PFSK-1 (cell line): ENCODE measurements around the gene CDC45.
A peak's percentile ranks its signal among the peaks of the same experiment; 100 is the strongest.

Experiments
- FOXP2 ChIP-seq: optimal IDR thresholded peaks from 2 replicates; pipeline ENCODE3; 2011; ENCODE audit warnings: borderline replicate concordance, control low read depth, inconsistent platforms; ENCODE audit not compliant: insufficient read depth; ENCODE audit errors: extremely low read length, extremely low read depth
- POLR2AphosphoS5 ChIP-seq: IDR thresholded peaks from 2 replicates; pipeline ENCODE4 v1.6.1; 2012; ENCODE audit warnings: low read depth, mild to moderate bottlenecking, control low read depth, low read length, moderate library complexity
- REST ChIP-seq, 2 experiments: IDR thresholded peaks; 2 replicates each; pipeline versions ENCODE4 v1.6.1 to v1.8.0; 2011 to 2012; ENCODE audit warnings: low read depth in 2 of 2, low read length in 2 of 2, control low read depth in 1 of 2, inconsistent platforms in 1 of 2, mild to moderate bottlenecking in 1 of 2, moderate library complexity in 1 of 2; ENCODE audit not compliant: insufficient read depth in 1 of 2
- SIN3A ChIP-seq: IDR thresholded peaks from 2 replicates; pipeline ENCODE4 v1.6.1; 2012; ENCODE audit warnings: mild to moderate bottlenecking, low read length, moderate library complexity, borderline replicate concordance; ENCODE audit not compliant: insufficient read depth
- TAF1 ChIP-seq: IDR thresholded peaks from 2 replicates; pipeline ENCODE4 v1.6.1; 2012; ENCODE audit warnings: low read length, control low read depth, borderline replicate concordance; ENCODE audit not compliant: insufficient read depth

CDC45 gene

DNA sequence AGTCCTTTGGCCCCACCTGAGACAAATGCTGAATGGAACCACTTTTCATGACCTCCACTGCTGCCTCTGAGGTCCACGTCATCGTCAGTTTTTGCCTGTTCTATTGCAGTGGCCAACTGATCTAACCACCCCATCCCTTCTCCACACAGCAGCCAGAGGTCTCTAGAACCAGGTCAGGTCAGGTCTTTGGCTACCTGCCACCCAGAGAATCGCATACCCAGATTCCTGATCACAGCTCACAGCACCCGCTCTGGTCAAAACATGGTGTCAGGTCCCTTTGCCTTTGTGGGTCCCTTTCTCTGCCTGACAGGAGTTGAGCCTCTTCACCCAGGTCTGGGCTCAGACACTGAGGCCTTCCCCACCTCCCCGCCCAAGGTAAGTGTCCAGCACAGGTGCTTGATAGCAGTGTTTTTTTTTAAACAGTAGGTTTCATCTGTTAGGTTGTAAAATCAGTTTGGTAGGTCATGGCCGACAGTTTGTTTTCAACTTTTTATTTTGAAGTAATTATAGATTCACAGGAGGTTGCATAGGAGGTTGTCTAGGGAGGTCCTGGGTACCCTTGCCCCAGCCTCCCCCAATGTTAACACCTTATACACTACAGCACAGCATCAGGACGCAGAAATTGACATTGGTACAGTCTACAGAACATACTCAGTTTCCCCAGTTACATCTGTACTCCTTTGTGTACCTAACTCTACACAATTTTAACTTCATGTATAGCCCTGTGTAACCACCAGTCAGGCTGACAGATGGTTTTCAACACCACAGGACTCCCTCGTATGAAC is 39.1 kb upstream of the CDC45 start:
- no peak for TF ChIP-seq FOXP2
- TF ChIP-seq POLR2AphosphoS5, result no peak
- TF ChIP-seq SIN3A, result no peak
- no peak for TF ChIP-seq REST (IDR thresholded peaks at IDR 0.05; ENCODE audit: insufficient read depth in 1 of 2, low read depth in 2 of 2, low read length in 2 of 2)
- no peak for TF ChIP-seq TAF1

DNA sequence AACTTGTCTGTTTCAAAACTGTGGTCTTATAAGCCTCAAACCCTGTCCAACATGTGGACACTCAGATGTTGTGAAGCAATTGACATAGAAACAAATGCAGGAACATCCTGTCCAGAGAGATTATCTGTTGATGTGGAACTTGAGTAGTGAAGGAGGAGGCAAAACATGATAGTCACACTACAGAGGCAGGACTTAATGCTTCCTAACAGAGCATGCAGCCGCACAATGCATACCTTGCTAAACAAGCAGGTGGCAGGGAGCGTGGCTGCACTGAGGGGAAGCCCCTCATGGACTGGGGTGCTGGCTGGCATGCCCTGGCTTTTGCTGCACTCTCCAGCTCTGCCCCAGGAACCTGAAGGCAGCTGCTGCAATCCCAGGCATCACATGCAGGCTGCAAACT is 37.6 kb upstream of the CDC45 start:
- TF ChIP-seq TAF1, result no peak
- TF ChIP-seq SIN3A, result no peak
- TF ChIP-seq REST (IDR thresholded peaks at IDR 0.05; ENCODE audit: insufficient read depth in 1 of 2, low read depth in 2 of 2, low read length in 2 of 2), result no peak
- TF ChIP-seq POLR2AphosphoS5, result no peak
- TF ChIP-seq FOXP2, result no peak

DNA sequence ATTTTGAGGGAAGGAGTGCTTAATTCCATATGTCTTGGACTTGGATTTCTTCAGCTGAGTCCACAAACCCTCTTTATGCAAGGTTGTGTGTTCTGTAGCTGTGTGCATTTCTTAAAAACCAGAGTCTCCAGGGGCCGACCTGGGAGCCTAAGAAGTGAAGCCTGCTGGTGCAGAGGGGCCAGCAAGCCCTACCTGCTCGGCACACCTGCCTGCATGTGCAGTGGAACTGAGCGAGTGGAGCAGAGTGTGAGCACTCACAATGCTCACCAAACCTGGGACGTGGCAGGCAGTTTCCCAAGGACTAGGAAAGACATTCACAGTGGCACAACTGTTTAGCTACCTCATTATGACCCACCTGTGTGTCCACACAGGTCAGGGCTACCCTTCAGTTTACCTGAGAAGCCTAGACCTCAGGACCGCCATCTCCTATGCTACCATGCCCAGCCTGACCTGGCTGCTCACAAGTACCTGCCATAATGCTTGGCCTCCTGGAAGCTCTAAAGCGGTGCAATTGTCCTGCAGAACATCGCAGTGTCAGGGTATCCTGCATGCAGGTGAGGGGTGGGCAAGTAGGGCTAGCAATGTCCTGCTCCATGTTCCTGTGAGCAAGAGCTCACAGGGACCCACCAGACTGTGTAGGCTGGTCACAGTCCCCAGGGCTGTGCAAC is 36.0 kb upstream of the CDC45 start:
- TF ChIP-seq POLR2AphosphoS5 (no peak), SIN3A (no peak)

GRCh38 chr22:19446603-19447329 is 33.0 kb upstream of the CDC45 start:
- TF ChIP-seq REST (IDR thresholded peaks at IDR 0.05; ENCODE audit: insufficient read depth in 1 of 2, low read depth in 2 of 2, low read length in 2 of 2) (no peak), FOXP2 (no peak), SIN3A (no peak), TAF1 (no peak), POLR2AphosphoS5 (no peak)

DNA sequence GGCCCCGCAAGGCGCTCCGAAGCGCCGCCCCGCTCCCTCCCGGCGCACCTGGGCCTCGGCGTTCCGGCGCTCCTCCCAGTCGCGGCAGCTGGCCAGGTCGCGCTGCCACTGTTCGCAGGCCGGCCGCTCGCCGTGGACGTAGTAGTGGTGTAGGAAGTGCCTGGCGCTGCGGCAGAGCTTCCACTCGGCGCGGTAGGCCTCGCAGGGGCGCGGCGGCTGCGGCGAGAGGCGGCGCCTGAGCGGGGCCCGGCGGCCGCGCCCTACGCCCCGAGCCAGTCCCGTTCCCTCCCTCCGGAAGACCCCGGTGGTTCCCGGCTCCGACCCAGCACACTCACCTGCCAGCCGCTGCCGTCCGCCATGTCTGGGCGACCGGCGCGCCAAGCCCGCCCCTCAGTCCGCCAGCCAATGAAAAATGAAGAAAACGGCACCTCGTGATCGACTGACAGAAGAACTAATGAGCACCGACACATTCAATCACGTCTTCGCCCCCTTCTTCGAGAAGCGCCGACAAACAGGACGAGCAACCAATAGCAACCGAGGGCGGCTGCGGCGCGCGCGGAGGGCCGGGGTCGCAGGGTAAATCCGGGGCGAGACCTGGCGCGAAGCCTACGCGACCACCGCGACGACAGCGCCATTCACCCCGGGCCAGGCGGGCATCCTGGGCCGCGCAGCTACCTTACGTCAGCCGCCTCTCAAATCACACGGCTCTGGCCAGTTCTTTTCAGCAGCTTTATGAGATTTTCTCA is 32.2 kb upstream of the CDC45 start, which contains the start of gene C22orf39:
Gene C22orf39 (minus strand): TSS at position 382 of the 746 bp plus-strand sequence. CDS start 23 bp downstream, at position 359.
- TF ChIP-seq REST (IDR thresholded peaks at IDR 0.05; ENCODE audit: insufficient read depth in 1 of 2, low read depth in 2 of 2, low read length in 2 of 2) (no peak), FOXP2 (peak; percentile 12), POLR2AphosphoS5 (peak; percentile 39; the same call in 1 of the 2 replicates), TAF1 (peak; percentile 80), SIN3A (no peak)
